Measurements from ENCODE around the gene TF.

DNA sequence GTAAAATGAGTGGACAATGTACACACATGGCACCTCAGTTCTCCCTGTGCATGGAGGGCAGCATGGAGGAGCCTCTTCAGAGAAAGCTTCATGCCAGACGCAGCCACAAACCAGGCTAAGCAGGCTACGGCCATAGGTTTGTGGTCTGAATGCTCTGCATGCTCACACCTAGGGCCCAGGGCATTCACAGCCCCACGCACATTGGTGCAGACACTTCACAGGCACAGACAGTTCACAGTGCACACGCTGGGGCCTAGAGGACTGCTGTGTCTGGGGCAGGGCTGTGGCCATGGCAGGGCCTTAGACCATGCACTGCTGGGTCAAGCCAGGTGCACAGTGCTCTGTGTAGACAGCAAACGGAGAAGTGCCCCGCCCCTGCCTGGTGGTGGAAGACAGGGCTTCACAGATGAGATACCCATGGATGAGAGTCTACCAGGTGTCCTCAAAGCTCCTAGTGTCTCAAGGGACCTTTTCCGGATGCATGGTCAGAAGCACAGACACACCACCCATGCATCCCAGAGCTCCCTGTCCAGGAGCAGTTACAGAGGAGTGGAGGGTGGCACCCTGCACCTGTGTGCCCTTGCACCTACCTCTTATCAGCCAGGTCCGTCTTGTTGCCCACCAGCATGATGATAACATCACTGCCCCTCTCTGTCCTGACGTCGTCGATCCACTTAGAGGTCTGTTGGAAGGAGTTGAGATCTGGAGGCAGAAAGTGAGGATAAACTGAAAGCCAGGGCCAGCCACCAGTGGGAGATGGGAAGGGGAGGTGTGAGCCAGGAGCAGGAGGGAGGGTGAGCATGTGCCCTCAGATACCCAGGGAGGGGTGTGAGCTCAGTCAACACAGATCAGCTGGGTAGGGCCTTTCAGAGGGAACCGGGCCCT is 93.0 kb downstream of the TF start:
- TF ChIP-seq EZH2phosphoT487 (IDR thresholded peaks at IDR 0.05; ENCODE audit: insufficient read depth, low read depth): no peak
- no peak for TF ChIP-seq EZH2 (IDR thresholded peaks at IDR 0.05; ENCODE audit: insufficient read depth, poor library complexity, severe bottlenecking)

Measured in GM23248 (cell line).